Lower lobe of right lung (tissue), 2 donors: ENCODE measurements around the gene S100A1. TPM values are rescaled to one million over a fixed set of nuclear protein-coding genes. Genes with fewer than 3 reads are reported as not detected.

Experiments used
- ATAC-seq, 2 donors: fragments of 200-7000 bp; cut with Tn5 transposase; one replicate each; pipeline ENCODE4 v1.9.1; 2020 to 2022; ENCODE audit warnings: mild to moderate bottlenecking in 2 of 2, moderate library complexity in 2 of 2
- DNase-seq: peaks from one replicate; pipeline ENCODE4 v3.0.0-alpha.2; 2020
- H3K27ac ChIP-seq: fragments of 200-600 bp; one replicate; pipeline ENCODE4 v1.8.0; 2022
- H3K27me3 ChIP-seq: fragments of 200-600 bp; one replicate; pipeline ENCODE4 v1.8.0; 2022; ENCODE audit warnings: low read depth
- H3K36me3 ChIP-seq: fragments of 200-600 bp; one replicate; pipeline ENCODE4 v1.8.0; 2022; ENCODE audit warnings: mild to moderate bottlenecking
- H3K4me1 ChIP-seq: fragments of 200-600 bp; one replicate; pipeline ENCODE4 v1.8.0; 2022
- H3K4me3 ChIP-seq: fragments of 200-600 bp; one replicate; pipeline ENCODE4 v1.8.0; 2022; ENCODE audit warnings: mild to moderate bottlenecking
- H3K9me3 ChIP-seq: fragments of 200-600 bp; one replicate; pipeline ENCODE4 v1.8.0; 2022
- CTCF ChIP-seq: fragments of 200-600 bp; IDR thresholded peaks from one replicate; pipeline ENCODE4 v1.8.0; 2022; ENCODE audit warnings: antibody characterized with exemption, mild to moderate bottlenecking
- intact Hi-C: fragments of 100-400 bp; cut with DNase I; formaldehyde crosslinking; loops from one replicate; pipeline ENCODE4 v1.11.0; 2022
- total RNA-seq: library from RNA; stranded (reverse); fragmentation: NEBNext Ultra II Directional; extraction: Animal tissue kit (Norgen Biotek cat#: 25700); gene quantifications from one replicate; pipeline ENCODE4 v1.2.1, GENCODE V29; 2021
- donor health status: DM: no; HTN: yes; CAD: no; lungs with severe emphysema.

The S100A1 gene
- total RNA-seq, 1 donor from 2014 or later = 0.71 TPM

- Histone ChIP-seq H3K9me3 (no peaks in the 10 kb centered on the region), H3K36me3 (peaks cover 20% of the 10 kb centered on the region), H3K27ac (peak overlapping the region; percentile 90), H3K4me3 (no peak overlapping the region), H3K27me3 (no peaks in the 10 kb centered on the region), H3K4me1 (peaks cover 47% of the 10 kb centered on the region)
- no peak for DNase-seq
- intact Hi-C loops = no loop called here
- ATAC-seq = no peak
- no peak for TF ChIP-seq CTCF
These were observed 17.4 kb upstream of the S100A1 start for GRCh38 chr1:153610811-153611301.

- H3K4me1 ChIP-seq = peaks cover 50% of the 10 kb centered on the region
- ATAC-seq = no peak
- intact Hi-C loops = no loop called here
These were observed 16.9 kb upstream of the S100A1 start for GRCh38 chr1:153611356-153611755.

GRCh38 chr1:153612111-153612754 lies 16.0 kb upstream of the S100A1 start:
- H3K27me3 ChIP-seq = no peaks in the 10 kb centered on the region

More at GRCh38 chr1:153611356-153611755, 16.9 kb upstream of the S100A1 start:
- no peak for DNase-seq
- no peak overlapping the region for H3K27ac ChIP-seq
- H3K36me3 ChIP-seq = peaks cover 15% of the 10 kb centered on the region
- no peak for TF ChIP-seq CTCF
- no peaks in the 10 kb centered on the region for H3K9me3 ChIP-seq
- peak overlapping the region; percentile 62 for H3K4me3 ChIP-seq
- H3K27me3 ChIP-seq = no peaks in the 10 kb centered on the region

GRCh38 chr1:153612755-153613331 lies 15.4 kb upstream of the S100A1 start, which contains the start of gene S100A16:
TSS of gene S100A16 (minus strand) at chr1:153613137. CDS start at chr1:153608151, 4,986 bp downstream.
- Histone ChIP-seq H3K36me3 (no peaks in the 10 kb centered on the region), H3K9me3 (no peaks in the 10 kb centered on the region), H3K4me1 (peaks cover 56% of the 10 kb centered on the region), H3K27me3 (no peaks in the 10 kb centered on the region), H3K27ac (peak within 1 kb of the TSS; percentile 80), H3K4me3 (peak within 1 kb of the TSS; percentile 62)
- no peak for TF ChIP-seq CTCF
- intact Hi-C loops = no loop called here
- ATAC-seq (peak; percentile 77), DNase-seq (peak; percentile 83)

More at GRCh38 chr1:153612111-153612754, 16.0 kb upstream of the S100A1 start:
- intact Hi-C loops = no loop called here
- H3K4me1 ChIP-seq = peaks cover 58% of the 10 kb centered on the region
- peak overlapping the region; percentile 62 for H3K4me3 ChIP-seq
- ATAC-seq (no peak), DNase-seq (no peak)
- no peak for TF ChIP-seq CTCF
- H3K27ac ChIP-seq = peak overlapping the region; percentile 80
- no peaks in the 10 kb centered on the region for H3K9me3 ChIP-seq
- H3K36me3 ChIP-seq = peaks cover 6% of the 10 kb centered on the region

GRCh38 chr1:153613406-153613805 lies 14.8 kb upstream of the S100A1 start:
- H3K4me3 ChIP-seq = no peak overlapping the region
- no peaks in the 10 kb centered on the region for H3K27me3 ChIP-seq
- H3K4me1 ChIP-seq = peaks cover 52% of the 10 kb centered on the region
- H3K27ac ChIP-seq = peak overlapping the region; percentile 80
- intact Hi-C loops = no loop called here
- peaks cover 2% of the 10 kb centered on the region for H3K36me3 ChIP-seq
- DNase-seq (no peak), ATAC-seq (no peak)
- TF ChIP-seq CTCF = no peak
- no peaks in the 10 kb centered on the region for H3K9me3 ChIP-seq
